Uterus (tissue), 4 donors: ENCODE results near the gene DPP8. TPM values are rescaled to one million over a fixed set of nuclear protein-coding genes. Genes with fewer than 3 reads are reported as not detected.
A peak's percentile ranks its signal among the peaks of the same experiment; 100 is the strongest.

Experiments used
- DNase-seq, 2 donors: peaks; one replicate each; pipeline ENCODE4 v3.0.0-alpha.2; 2019 to 2020
- H3K27ac ChIP-seq, 2 donors: fragments of 200-600 bp; sonication (generic); 1 replicate in 1 of 2; 2 replicates in 1 of 2; pipeline ENCODE4 v1.5.1; 2016 to 2018
- H3K27me3 ChIP-seq, 2 donors: fragments of 200-600 bp; sonication (generic); one replicate each; pipeline ENCODE4 v1.5.1; 2018 to 2019; ENCODE audit warnings: control low read depth in 1 of 2
- H3K36me3 ChIP-seq, 2 donors: fragments of 200-600 bp; sonication (generic); one replicate each; pipeline ENCODE4 v1.5.1; 2019; ENCODE audit warnings: control low read depth in 1 of 2
- H3K4me1 ChIP-seq, 2 donors: fragments of 200-600 bp; sonication (generic); one replicate each; pipeline ENCODE4 v1.5.1; 2018 to 2019; ENCODE audit warnings: control low read depth in 1 of 2
- H3K4me3 ChIP-seq, 2 donors: fragments of 200-600 bp; sonication (generic); 1 replicate in 1 of 2; 2 replicates in 1 of 2; pipeline ENCODE4 v1.5.1; 2018 to 2019; ENCODE audit warnings: mild to moderate bottlenecking in 1 of 2
- H3K9me3 ChIP-seq, 2 donors: fragments of 200-600 bp; sonication (generic); one replicate each; pipeline ENCODE4 v1.5.1; 2019; ENCODE audit warnings: control low read depth in 1 of 2
- CTCF ChIP-seq, 4 experiments: fragments of 200-600 bp in 2 of 4; fragments of 450-650 bp in 2 of 4; sonication (generic) in 2 of 4; IDR thresholded peaks; one replicate each; pipeline ENCODE4 v1.5.1; 2016 to 2019; ENCODE audit warnings: antibody characterized with exemption in 4 of 4, mild to moderate bottlenecking in 2 of 4, moderate library complexity in 1 of 4
- POLR2A ChIP-seq, 2 donors: fragments of 450-650 bp; IDR thresholded peaks; one replicate each; pipeline ENCODE4 v1.6.1; 2016; ENCODE audit warnings: antibody characterized with exemption in 2 of 2, mild to moderate bottlenecking in 1 of 2, moderate library complexity in 1 of 2
- intact Hi-C: fragments of 100-400 bp; cut with DNase I; formaldehyde crosslinking; loops from one replicate; pipeline ENCODE4 v1.15.1; 2023; ENCODE audit warnings: low total_unique reads
- total RNA-seq, 4 donors: library from RNA; depleted of rRNA in 3 of 4; stranded (reverse); fragments of >200 nt in 3 of 4; gene quantifications; one replicate each; pipeline versions ENCODE4 v1.1.0 to v1.2.4, GENCODE V29; 2014 to 2023
- donor health status: DM: yes; HTN: yes; CAD: no.

Gene DPP8
- total RNA-seq, 4 donors from 2014 or later = 19.4 to 76.1 (median 36.8) TPM

GRCh38 chr15:65524226-65524625 lies 6.7 kb upstream of the DPP8 start:
- H3K36me3 ChIP-seq = no peaks in the 10 kb centered on the region
- DNase-seq = no peak
- no peaks in the 10 kb centered on the region for H3K4me1 ChIP-seq
- TF ChIP-seq CTCF (IDR thresholded peaks at IDR 0.05) (no peak), POLR2A (IDR thresholded peaks at IDR 0.05) (no peak)
- H3K4me3 ChIP-seq = no peak overlapping the region
- no peaks in the 10 kb centered on the region for H3K27me3 ChIP-seq
- intact Hi-C loops = no loop called here
- no peaks in the 10 kb centered on the region for H3K9me3 ChIP-seq
- H3K27ac ChIP-seq = no peak overlapping the region

- DNase-seq = no peak
- Histone ChIP-seq H3K9me3 (no peaks in the 10 kb centered on the region), H3K27ac (no peak overlapping the region), H3K4me3 (no peak overlapping the region), H3K36me3 (no peaks in the 10 kb centered on the region), H3K4me1 (peaks cover 4 to 5% of the 10 kb centered on the region in 2 donors), H3K27me3 (no peaks in the 10 kb centered on the region)
- intact Hi-C loops = no loop called here
- TF ChIP-seq CTCF (IDR thresholded peaks at IDR 0.05) (no peak), POLR2A (IDR thresholded peaks at IDR 0.05) (no peak)
Observed at GRCh38 chr15:65521350-65521749, 3.9 kb upstream of the DPP8 start.

GRCh38 chr15:65518633-65519285 lies 1.3 kb upstream of the DPP8 start:
- no peak overlapping the region for H3K27ac ChIP-seq
- H3K36me3 ChIP-seq = no peaks in the 10 kb centered on the region
- H3K4me3 ChIP-seq = no peak overlapping the region
- H3K9me3 ChIP-seq = no peaks in the 10 kb centered on the region
- TF ChIP-seq POLR2A (IDR thresholded peaks at IDR 0.05) = no peak
- TF ChIP-seq CTCF (IDR thresholded peaks at IDR 0.05) = no peak
- DNase-seq = no peak
- intact Hi-C loops = no loop called here
- peaks cover 11 to 21% of the 10 kb centered on the region in 2 donors for H3K4me1 ChIP-seq
- no peaks in the 10 kb centered on the region for H3K27me3 ChIP-seq

- peak overlapping the region; percentile 78 to 82 for H3K27ac ChIP-seq
Observed at GRCh38 chr15:65517866-65518207, 348 bp upstream of the DPP8 start.

GRCh38 chr15:65512807-65513416 lies 4.6 kb downstream of the DPP8 start:
- peak overlapping the region; percentile 74 to 82 for H3K27ac ChIP-seq
- H3K36me3 ChIP-seq = no peaks in the 10 kb centered on the region
- intact Hi-C loops = no loop called here
- TF ChIP-seq POLR2A (IDR thresholded peaks at IDR 0.05) (no peak), CTCF (IDR thresholded peaks at IDR 0.05) (no peak)
- H3K9me3 ChIP-seq = no peaks in the 10 kb centered on the region
- peak; percentile 83 to 91 for DNase-seq
- H3K4me3 ChIP-seq = peak overlapping the region; percentile 10 to 20
- no peaks in the 10 kb centered on the region for H3K27me3 ChIP-seq
- peaks cover 11 to 23% of the 10 kb centered on the region in 2 donors for H3K4me1 ChIP-seq

More at GRCh38 chr15:65517866-65518207, 348 bp upstream of the DPP8 start:
- H3K9me3 ChIP-seq = no peaks in the 10 kb centered on the region
- H3K27me3 ChIP-seq = no peaks in the 10 kb centered on the region
- no peak for DNase-seq
- peak overlapping the region in 1 of 2 donors; percentile 98 for H3K4me3 ChIP-seq
- peaks cover 11 to 23% of the 10 kb centered on the region in 2 donors for H3K4me1 ChIP-seq
- no peaks in the 10 kb centered on the region for H3K36me3 ChIP-seq
- intact Hi-C loops = no loop called here
- no peak for TF ChIP-seq POLR2A (IDR thresholded peaks at IDR 0.05)
